ENCODE measurements around the gene CEBPA. TPM values are rescaled to one million over a fixed set of nuclear protein-coding genes. Genes with fewer than 3 reads are reported as not detected.

Gene CEBPA
- polyA plus RNA-seq, 3 donors, result 17.9 to 76.3 (median 47.5) TPM

DNA sequence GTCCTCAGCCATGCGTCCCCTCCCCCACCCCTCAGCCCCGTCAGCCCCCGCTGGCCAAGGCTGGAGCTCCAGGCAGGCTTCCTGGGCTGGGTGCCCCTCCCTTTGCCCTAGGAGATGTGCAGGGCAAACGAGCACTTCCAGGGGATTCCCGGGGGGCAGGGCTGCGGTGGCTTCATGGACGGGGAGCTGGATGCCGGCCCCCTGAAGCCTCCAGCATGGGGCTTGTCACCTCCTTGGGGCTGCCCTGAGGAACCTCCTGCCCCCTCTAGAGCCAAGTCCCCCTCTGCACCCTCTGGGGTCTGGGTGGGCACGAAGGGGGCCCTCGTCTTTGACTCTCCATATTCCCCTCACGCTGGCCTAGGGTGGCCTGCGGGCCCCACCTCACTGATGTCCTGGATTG is 51.3 kb downstream of the CEBPA start:
- no peak overlapping the region for H3K9ac ChIP-seq (ENCODE audit: insufficient read depth, low read length, poor library complexity, severe bottlenecking)
- no peak overlapping the region for H2AFZ ChIP-seq (ENCODE audit: insufficient read depth, low read depth, low read length, poor library complexity, severe bottlenecking)
- TF ChIP-seq, protein P1, sequence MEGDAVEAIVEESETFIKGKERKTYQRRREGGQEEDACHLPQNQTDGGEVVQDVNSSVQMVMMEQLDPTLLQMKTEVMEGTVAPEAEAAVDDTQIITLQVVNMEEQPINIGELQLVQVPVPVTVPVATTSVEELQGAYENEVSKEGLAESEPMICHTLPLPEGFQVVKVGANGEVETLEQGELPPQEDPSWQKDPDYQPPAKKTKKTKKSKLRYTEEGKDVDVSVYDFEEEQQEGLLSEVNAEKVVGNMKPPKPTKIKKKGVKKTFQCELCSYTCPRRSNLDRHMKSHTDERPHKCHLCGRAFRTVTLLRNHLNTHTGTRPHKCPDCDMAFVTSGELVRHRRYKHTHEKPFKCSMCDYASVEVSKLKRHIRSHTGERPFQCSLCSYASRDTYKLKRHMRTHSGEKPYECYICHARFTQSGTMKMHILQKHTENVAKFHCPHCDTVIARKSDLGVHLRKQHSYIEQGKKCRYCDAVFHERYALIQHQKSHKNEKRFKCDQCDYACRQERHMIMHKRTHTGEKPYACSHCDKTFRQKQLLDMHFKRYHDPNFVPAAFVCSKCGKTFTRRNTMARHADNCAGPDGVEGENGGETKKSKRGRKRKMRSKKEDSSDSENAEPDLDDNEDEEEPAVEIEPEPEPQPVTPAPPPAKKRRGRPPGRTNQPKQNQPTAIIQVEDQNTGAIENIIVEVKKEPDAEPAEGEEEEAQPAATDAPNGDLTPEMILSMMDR (IDR thresholded peaks at IDR 0.05), result no peak
- H3K4me1 ChIP-seq (ENCODE audit: control insufficient read depth in 1 of 2, insufficient read depth in 2 of 2, low read length in 2 of 2), result peaks cover 51 to 64% of the 10 kb centered on the region in 2 donors
- H3K4me1 Mint-ChIP-seq, result peaks cover 41% of the 10 kb centered on the region
- 64% methylated on average over 7 of the region's 12 CpGs for WGBS (ENCODE audit: insufficient coverage)
- H3K27me3 Mint-ChIP-seq (ENCODE audit: low read depth in 3 of 3), result no peaks in the 10 kb centered on the region
- DNase-seq, result no peak
- H3K9me3 Mint-ChIP-seq, result peaks cover 0 to 2% (median 0%) of the 10 kb centered on the region in 7 donors
- intact Hi-C loops (cut with micrococcal nuclease), result no loop called here
- H3K79me2 ChIP-seq (ENCODE audit: insufficient read depth, low read length), result no peaks in the 10 kb centered on the region
- H3K4me3 ChIP-seq (replicated peaks in 1 of 3; ENCODE audit: low read depth in 2 of 3, low read length in 3 of 3), result no peak overlapping the region
- no peaks in the 10 kb centered on the region for H3K36me3 ChIP-seq (replicated peaks in 1 of 2; ENCODE audit: control insufficient read depth in 1 of 2, insufficient read depth in 2 of 2, low read length in 2 of 2)
- H3K4me2 ChIP-seq (replicated peaks; ENCODE audit: extremely low read depth, low read length, poor library complexity, severe bottlenecking), result no peak overlapping the region
- no peaks in the 10 kb centered on the region for H3K27me3 ChIP-seq (ENCODE audit: control insufficient read depth in 2 of 2, insufficient read depth in 2 of 2, low read length in 2 of 2)
- peaks cover 0 to 3% of the 10 kb centered on the region in 2 donors for H3K9me3 ChIP-seq (replicated peaks in 1 of 2; ENCODE audit: control insufficient read depth in 1 of 2, insufficient read depth in 1 of 2, low read length in 2 of 2)
- no peak overlapping the region for H3K27ac Mint-ChIP-seq
- H4K20me1 ChIP-seq (ENCODE audit: insufficient read depth, low read length), result no peaks in the 10 kb centered on the region
- H3K4me3 Mint-ChIP-seq, result no peak overlapping the region
- no peaks in the 10 kb centered on the region for H3K36me3 Mint-ChIP-seq
- no peak overlapping the region for H3K27ac ChIP-seq (ENCODE audit: low read depth in 1 of 2, low read length in 2 of 2)

DNA sequence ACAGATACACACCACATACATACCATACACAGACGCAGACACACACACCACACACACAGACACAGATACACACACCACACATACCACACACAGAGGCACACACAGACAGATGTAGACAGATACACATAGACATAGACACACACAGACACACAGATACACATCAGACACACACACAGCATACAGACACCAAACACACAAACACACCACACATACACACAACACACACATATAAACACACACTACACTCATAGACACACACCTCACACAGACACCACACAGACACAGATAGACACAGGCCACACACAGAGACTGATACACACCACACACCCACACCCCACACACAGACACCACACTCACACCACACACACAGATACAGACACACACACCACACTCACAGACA is 51.8 kb downstream of the CEBPA start:
- Histone ChIP-seq H2AFZ (ENCODE audit: insufficient read depth, low read depth, low read length, poor library complexity, severe bottlenecking) (no peak overlapping the region), H3K36me3 (replicated peaks in 1 of 2; ENCODE audit: control insufficient read depth in 1 of 2, insufficient read depth in 2 of 2, low read length in 2 of 2) (no peaks in the 10 kb centered on the region), H3K4me2 (replicated peaks; ENCODE audit: extremely low read depth, low read length, poor library complexity, severe bottlenecking) (no peak overlapping the region), H3K27ac (ENCODE audit: low read depth in 1 of 2, low read length in 2 of 2) (peak overlapping the region in 1 of 2 donors; percentile 83), H3K27me3 (ENCODE audit: control insufficient read depth in 2 of 2, insufficient read depth in 2 of 2, low read length in 2 of 2) (no peaks in the 10 kb centered on the region), H3K9ac (ENCODE audit: insufficient read depth, low read length, poor library complexity, severe bottlenecking) (no peak overlapping the region), H4K20me1 (ENCODE audit: insufficient read depth, low read length) (no peaks in the 10 kb centered on the region), H3K4me3 (replicated peaks in 1 of 3; ENCODE audit: low read depth in 2 of 3, low read length in 3 of 3) (no peak overlapping the region), H3K4me1 (ENCODE audit: control insufficient read depth in 1 of 2, insufficient read depth in 2 of 2, low read length in 2 of 2) (peaks cover 51 to 64% of the 10 kb centered on the region in 2 donors), H3K79me2 (ENCODE audit: insufficient read depth, low read length) (no peaks in the 10 kb centered on the region), H3K9me3 (replicated peaks in 1 of 2; ENCODE audit: control insufficient read depth in 1 of 2, insufficient read depth in 1 of 2, low read length in 2 of 2) (peaks cover 5 to 8% of the 10 kb centered on the region in 2 donors)
- H3K9me3 Mint-ChIP-seq, result peaks cover 0 to 7% (median 5%) of the 10 kb centered on the region in 7 donors
- H3K36me3 Mint-ChIP-seq, result no peaks in the 10 kb centered on the region
- no peak overlapping the region for H3K4me3 Mint-ChIP-seq
- intact Hi-C loops (cut with micrococcal nuclease), result no loop called here
- TF ChIP-seq, protein P1 (IDR thresholded peaks at IDR 0.05), result no peak
- peaks cover 41% of the 10 kb centered on the region for H3K4me1 Mint-ChIP-seq
- 92% methylated on average over 1 of the region's 1 CpG for WGBS (ENCODE audit: insufficient coverage)
- H3K27me3 Mint-ChIP-seq (ENCODE audit: low read depth in 3 of 3), result no peaks in the 10 kb centered on the region
- no peak for DNase-seq
- no peak overlapping the region for H3K27ac Mint-ChIP-seq

Other genes starting within 250 kb of the CEBPA start
- under 1 TPM; 0.16 to 0.93 (median 0.51) TPM for gene RHPN2, start 237.6 kb downstream of the CEBPA start, polyA plus RNA-seq
- gene GPATCH1, start 221.4 kb downstream of the CEBPA start, polyA plus RNA-seq, result 1 to 10 TPM; 1.4 to 6.8 (median 4.0) TPM
- gene WDR88, start 170.4 kb downstream of the CEBPA start, polyA plus RNA-seq, result not detected
- 10 to 100 TPM in 1 of 3 donors, 1 to 10 TPM in 2; 1.4 to 11.9 (median 4.1) TPM for gene LRP3, start 108.2 kb downstream of the CEBPA start, polyA plus RNA-seq
- under 1 TPM in 1 of 3 donors, not detected in 2; 0.52 TPM for gene SLC7A10, start 76.7 kb downstream of the CEBPA start, polyA plus RNA-seq
- 10 to 100 TPM; 16.8 to 18.3 (median 17.8) TPM for gene CEBPG, start 71.2 kb upstream of the CEBPA start, polyA plus RNA-seq
- 100 to 1,000 TPM in 2 of 3 donors, 10 to 100 TPM in 1; 61.5 to 218 (median 171) TPM for gene PEPD, start 219.3 kb upstream of the CEBPA start, polyA plus RNA-seq